Lower lobe of right lung (tissue), 2 donors: Measurements from ENCODE around the gene AGPAT1. TPM values are rescaled to one million over a fixed set of nuclear protein-coding genes. Genes with fewer than 3 reads are reported as not detected.
"Not testable (repeated sequence)": the region's sequence is repeated elsewhere in the genome, so short reads cannot be mapped to it uniquely, and the experiment has no call there.

Source experiments
- ATAC-seq, 2 donors: fragments of 200-7000 bp; cut with Tn5 transposase; one replicate each; pipeline ENCODE4 v1.9.1; 2020 to 2022; ENCODE audit warnings: mild to moderate bottlenecking in 2 of 2, moderate library complexity in 2 of 2
- DNase-seq: peaks from one replicate; pipeline ENCODE4 v3.0.0-alpha.2; 2020
- H3K27ac ChIP-seq: fragments of 200-600 bp; one replicate; pipeline ENCODE4 v1.8.0; 2022
- H3K27me3 ChIP-seq: fragments of 200-600 bp; one replicate; pipeline ENCODE4 v1.8.0; 2022; ENCODE audit warnings: low read depth
- H3K36me3 ChIP-seq: fragments of 200-600 bp; one replicate; pipeline ENCODE4 v1.8.0; 2022; ENCODE audit warnings: mild to moderate bottlenecking
- H3K4me1 ChIP-seq: fragments of 200-600 bp; one replicate; pipeline ENCODE4 v1.8.0; 2022
- H3K4me3 ChIP-seq: fragments of 200-600 bp; one replicate; pipeline ENCODE4 v1.8.0; 2022; ENCODE audit warnings: mild to moderate bottlenecking
- H3K9me3 ChIP-seq: fragments of 200-600 bp; one replicate; pipeline ENCODE4 v1.8.0; 2022
- CTCF ChIP-seq: fragments of 200-600 bp; IDR thresholded peaks from one replicate; pipeline ENCODE4 v1.8.0; 2022; ENCODE audit warnings: antibody characterized with exemption, mild to moderate bottlenecking
- intact Hi-C: fragments of 100-400 bp; cut with DNase I; formaldehyde crosslinking; loops from one replicate; pipeline ENCODE4 v1.11.0; 2022
- total RNA-seq: library from RNA; stranded (reverse); fragmentation: NEBNext Ultra II Directional; extraction: Animal tissue kit (Norgen Biotek cat#: 25700); gene quantifications from one replicate; pipeline ENCODE4 v1.2.1, GENCODE V29; 2021
- donor health status: DM: no; HTN: yes; CAD: no; lungs with severe emphysema.

AGPAT1 gene
- total RNA-seq, 1 donor from 2014 or later = 51.2 TPM

- intact Hi-C loops = no loop called here
- DNase-seq = no peak
- Histone ChIP-seq H3K27ac (peak overlapping the region; percentile 91), H3K4me3 (peak overlapping the region; percentile 76), H3K9me3 (no peaks in the 10 kb centered on the region), H3K4me1 (peaks cover 65% of the 10 kb centered on the region), H3K27me3 (no peaks in the 10 kb centered on the region), H3K36me3 (peaks cover 26% of the 10 kb centered on the region)
- peak; percentile 0 to 2 for ATAC-seq
- TF ChIP-seq CTCF = no peak
Observed at GRCh38 chr6:32189069-32189741, 13.3 kb upstream of the AGPAT1 start.

GRCh38 chr6:32188381-32189068 is 12.6 kb upstream of the AGPAT1 start:
- no peak for ATAC-seq
- peaks cover 65% of the 10 kb centered on the region for H3K4me1 ChIP-seq
- DNase-seq = no peak
- no peaks in the 10 kb centered on the region for H3K27me3 ChIP-seq
- peak overlapping the region; percentile 91 for H3K27ac ChIP-seq
- H3K9me3 ChIP-seq = no peaks in the 10 kb centered on the region
- intact Hi-C loops = no loop called here
- no peak for TF ChIP-seq CTCF
- peak overlapping the region; percentile 76 for H3K4me3 ChIP-seq
- peaks cover 27% of the 10 kb centered on the region for H3K36me3 ChIP-seq

- Histone ChIP-seq H3K4me1 (peaks cover 62% of the 10 kb centered on the region), H3K4me3 (peak overlapping the region; percentile 76), H3K27ac (peak overlapping the region; percentile 91), H3K36me3 (peaks cover 32% of the 10 kb centered on the region)
- ATAC-seq, H3K27me3 ChIP-seq, DNase-seq, H3K9me3 ChIP-seq, intact Hi-C loops: not testable (repeated sequence)
Observed at GRCh38 chr6:32187725-32188380, 12.0 kb upstream of the AGPAT1 start.

GRCh38 chr6:32187009-32187709 is 11.3 kb upstream of the AGPAT1 start:
- ATAC-seq (no peak), DNase-seq (no peak)
- Histone ChIP-seq H3K9me3 (no peaks in the 10 kb centered on the region), H3K27ac (peak overlapping the region; percentile 91), H3K36me3 (peaks cover 38% of the 10 kb centered on the region), H3K4me1 (peaks cover 55% of the 10 kb centered on the region), H3K4me3 (no peak overlapping the region), H3K27me3 (no peaks in the 10 kb centered on the region)
- intact Hi-C loops = no loop called here
- TF ChIP-seq CTCF = no peak

- H3K36me3 ChIP-seq = peaks cover 41% of the 10 kb centered on the region
- H3K4me3 ChIP-seq, DNase-seq, H3K27me3 ChIP-seq, intact Hi-C loops, H3K9me3 ChIP-seq, ATAC-seq: not testable (repeated sequence)
- peaks cover 52% of the 10 kb centered on the region for H3K4me1 ChIP-seq
- H3K27ac ChIP-seq = peak overlapping the region; percentile 64
Observed at GRCh38 chr6:32186151-32186840, 10.4 kb upstream of the AGPAT1 start.

GRCh38 chr6:32185681-32186131 is 9.8 kb upstream of the AGPAT1 start:
- peak; percentile 75 to 79 for ATAC-seq
- H3K4me1 ChIP-seq = peaks cover 46% of the 10 kb centered on the region
- intact Hi-C loops, H3K4me3 ChIP-seq, H3K9me3 ChIP-seq, H3K27me3 ChIP-seq: not testable (repeated sequence)
- H3K27ac ChIP-seq = peak overlapping the region; percentile 74
- DNase-seq = peak; percentile 86
- peaks cover 47% of the 10 kb centered on the region for H3K36me3 ChIP-seq
